HG02884 (cell line): ENCODE data around the gene ULK4.

ENCODE experiments used
- ATAC-seq: cut with Tn5 transposase; IDR thresholded peaks from one replicate; pipeline ENCODE4 v1.9.1; 2021; ENCODE audit warnings: mild to moderate bottlenecking, moderate library complexity; ENCODE audit not compliant: unreplicated experiment

The ULK4 gene

DNA sequence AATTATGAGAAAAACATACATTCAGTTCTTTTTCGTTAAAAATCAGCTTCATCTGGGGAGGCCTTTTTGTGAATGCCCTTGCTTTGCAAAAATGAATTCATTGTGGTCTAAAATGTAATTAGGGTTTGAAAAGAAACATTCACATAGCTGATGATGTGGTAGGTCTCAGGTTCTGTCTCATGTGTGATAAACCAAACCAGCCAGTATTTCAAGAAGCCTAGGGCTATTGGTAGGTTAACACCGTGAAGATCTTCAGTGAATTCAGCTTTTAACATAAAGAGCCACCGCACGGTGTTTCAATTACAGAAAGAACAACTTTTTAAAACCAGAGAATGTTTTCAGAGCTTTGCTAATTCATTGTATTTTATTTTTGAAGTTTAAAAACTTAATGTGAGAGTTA is 720.7 kb downstream of the ULK4 start:
- ATAC-seq = no peak

DNA sequence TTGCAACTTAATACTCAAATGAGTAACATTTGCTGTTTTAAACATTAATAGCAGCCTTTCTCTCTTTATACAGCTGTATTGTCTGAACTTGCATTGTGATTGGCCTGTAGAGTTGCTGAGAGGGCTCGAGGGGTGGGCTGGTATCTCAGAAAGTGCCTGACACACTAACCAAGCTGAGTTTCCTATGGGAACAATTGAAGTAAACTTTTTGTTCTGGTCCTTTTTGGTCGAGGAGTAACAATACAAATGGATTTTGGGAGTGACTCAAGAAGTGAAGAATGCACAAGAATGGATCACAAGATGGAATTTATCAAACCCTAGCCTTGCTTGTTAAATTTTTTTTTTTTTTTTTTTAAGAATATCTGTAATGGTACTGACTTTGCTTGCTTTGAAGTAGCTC is 722.3 kb downstream of the ULK4 start:
- ATAC-seq = no peak

DNA sequence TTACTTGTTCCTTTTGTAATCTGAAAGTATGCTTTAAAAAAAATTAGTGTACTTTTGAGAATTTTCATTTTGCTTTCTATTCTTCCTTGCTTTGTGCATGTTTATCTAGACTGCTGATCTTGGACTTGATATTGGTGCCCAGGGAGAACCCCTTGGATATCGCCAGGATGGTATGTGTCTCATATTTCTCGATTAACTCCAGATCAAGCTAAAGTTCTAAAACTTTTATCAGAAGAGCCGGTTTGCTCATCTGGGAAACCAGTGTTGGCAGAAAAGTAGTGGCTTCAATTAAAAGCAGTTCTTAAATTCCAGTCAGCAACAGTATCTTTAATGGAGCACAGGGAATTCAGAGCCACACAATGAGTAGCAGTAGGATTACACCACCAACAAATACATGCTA is 724.0 kb downstream of the ULK4 start:
- ATAC-seq = no peak

DNA sequence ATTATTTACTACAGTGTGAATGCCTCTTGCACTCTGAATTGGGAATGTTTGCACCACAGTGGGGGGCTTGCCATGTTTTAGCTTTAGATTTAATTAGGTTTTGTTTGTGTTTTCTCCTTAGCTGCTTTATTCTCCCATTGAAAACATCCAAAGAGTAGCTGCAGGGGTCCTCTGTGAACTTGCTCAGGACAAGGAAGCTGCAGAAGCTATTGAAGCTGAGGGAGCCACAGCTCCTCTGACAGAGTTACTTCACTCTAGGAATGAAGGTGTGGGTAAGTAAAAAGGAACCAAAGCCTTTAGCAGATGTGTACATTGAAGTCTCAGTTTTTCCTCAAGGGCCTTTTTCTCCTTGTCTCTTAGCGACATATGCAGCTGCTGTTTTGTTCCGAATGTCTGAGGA is 725.7 kb downstream of the ULK4 start:
- ATAC-seq = no peak

DNA sequence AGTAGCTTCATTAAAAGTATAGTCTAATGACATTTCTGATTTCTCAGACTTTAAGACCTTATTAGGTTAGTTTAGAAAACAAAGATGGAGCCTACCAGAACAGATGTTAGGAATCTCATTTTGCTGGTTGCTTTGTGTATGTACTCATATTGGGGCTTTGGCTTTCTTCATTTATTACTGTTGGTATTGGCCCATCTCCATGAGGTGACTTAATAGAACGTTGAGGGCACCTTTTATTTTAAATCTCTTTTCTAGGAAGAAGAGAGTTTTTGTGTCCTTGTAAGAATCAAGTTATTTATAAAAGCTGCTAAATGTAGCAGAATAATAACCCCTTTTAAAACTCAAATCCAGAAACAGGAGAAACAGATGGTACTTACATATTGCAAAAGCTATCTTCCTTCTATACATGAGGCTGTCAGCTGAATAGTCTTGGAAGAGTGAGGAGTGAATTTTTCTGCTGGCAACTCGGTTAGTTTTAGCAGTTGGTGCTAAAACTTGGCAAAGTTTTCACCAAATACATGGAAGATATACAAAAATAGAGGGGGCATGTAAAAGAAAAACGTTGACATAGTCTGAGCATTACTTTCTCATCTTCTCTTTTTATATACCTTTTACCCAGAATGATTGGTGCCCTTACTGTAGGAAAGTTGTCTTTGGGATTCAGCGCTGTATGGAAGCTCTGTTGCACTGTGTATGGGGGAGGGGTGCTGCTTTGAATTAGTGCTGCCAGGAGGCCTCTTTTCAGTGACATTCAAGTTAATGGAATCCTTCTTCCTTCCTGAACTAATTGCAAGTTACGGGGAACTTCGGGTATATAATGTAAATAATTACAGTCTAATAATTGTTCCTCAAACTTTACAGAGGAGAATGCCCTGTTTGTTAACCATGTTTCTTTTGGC is 726.8 kb downstream of the ULK4 start:
- no peak for ATAC-seq

DNA sequence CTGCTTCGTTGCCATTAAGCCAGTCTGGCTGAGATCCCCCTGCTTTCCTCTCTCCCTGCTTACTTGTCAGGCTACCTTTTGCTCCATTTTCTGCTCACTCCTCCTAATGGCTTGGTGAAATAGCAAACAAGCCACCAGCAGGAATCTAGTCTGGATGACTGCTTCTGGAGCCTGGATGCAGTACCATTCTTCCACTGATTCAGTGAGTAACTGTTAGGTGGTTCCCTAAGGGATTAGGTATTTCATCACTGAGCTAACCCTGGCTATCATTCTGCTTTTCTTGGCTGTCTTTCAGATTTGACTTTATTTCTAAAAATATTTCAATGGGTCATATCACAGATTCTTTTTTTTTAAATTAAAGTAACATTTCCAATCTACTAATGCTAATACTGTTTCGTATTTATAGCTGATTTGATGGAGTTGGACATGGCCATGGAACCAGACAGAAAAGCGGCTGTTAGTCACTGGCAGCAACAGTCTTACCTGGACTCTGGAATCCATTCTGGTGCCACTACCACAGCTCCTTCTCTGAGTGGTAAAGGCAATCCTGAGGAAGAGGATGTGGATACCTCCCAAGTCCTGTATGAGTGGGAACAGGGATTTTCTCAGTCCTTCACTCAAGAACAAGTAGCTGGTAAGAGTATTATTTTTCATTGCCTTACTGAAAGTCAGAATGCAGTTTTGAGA is 737.6 kb downstream of the ULK4 start:
- ATAC-seq = no peak

DNA sequence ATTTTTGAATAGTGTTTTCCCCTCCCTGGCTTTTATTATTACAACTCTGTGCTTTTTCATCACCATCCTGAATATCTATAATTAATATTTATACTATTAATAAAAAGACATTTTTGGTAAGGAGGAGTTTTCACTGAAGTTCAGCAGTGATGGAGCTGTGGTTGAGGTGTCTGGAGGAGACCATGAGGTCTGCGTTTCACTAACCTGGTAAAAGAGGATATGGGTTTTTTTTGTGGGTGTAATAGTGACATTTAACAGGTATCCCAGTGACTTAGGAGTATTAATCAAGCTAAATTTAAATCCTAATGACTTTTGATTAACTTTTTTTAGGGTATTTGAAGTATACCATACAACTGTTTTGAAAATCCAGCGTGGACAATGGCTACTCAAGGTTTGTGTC is 738.2 kb downstream of the ULK4 start:
- ATAC-seq = no peak

DNA sequence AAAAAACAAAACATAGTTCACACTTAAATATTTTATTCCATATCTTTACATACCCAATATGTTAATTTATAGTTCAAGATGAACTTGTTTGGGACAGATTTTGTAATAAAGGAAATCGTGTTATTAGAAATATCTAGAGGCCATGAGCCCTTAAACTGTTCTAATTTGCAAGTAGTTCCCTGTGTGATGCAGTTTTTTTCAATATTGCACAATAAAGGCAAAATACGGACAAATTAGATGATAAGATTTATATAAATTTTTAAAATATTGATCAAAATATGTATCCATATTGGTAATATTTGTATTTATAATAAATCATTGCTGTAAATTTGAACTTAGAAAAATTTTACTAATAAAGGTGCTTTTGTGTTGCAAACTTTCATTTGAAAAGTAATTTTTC is 738.8 kb downstream of the ULK4 start:
- no peak for ATAC-seq

DNA sequence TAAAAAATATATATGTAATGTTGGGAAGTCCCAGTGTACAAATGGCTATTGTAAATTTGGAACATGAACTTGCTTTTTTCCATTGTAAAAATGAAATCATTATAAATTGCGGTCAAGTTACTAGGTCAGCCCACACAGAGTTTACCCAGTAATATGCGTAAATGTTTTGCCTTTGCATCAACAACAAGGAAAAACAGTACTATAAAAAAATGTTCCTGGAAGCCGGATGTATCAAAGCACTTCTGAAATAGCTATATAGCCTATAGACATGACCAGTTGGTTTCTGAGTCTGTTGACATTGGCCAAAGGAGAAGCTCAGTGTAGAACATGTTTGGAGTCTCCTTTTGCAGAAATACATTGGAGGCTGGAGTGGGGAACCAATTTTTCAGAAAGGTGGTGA is 739.4 kb downstream of the ULK4 start:
- no peak for ATAC-seq

DNA sequence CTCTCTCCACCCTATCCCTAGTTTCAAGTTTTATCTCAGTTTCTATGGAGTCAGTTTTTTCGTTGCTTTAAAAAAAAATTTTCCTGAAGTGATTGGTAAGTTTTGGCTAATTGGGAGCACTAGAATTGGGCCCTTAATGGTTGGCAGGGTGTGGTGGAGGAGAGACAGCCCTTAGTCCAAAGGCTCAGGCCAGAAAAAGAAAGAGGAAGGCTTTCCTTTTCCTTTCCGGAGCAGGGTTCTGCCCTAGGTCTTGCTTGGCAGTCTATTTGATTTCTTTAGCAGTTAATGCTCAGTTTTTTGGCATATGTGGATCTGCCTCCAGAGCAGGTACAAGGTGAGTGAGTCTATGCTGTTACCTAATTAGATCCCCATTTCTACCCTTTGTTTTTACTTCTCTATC is 739.9 kb downstream of the ULK4 start:
- no peak for ATAC-seq

DNA sequence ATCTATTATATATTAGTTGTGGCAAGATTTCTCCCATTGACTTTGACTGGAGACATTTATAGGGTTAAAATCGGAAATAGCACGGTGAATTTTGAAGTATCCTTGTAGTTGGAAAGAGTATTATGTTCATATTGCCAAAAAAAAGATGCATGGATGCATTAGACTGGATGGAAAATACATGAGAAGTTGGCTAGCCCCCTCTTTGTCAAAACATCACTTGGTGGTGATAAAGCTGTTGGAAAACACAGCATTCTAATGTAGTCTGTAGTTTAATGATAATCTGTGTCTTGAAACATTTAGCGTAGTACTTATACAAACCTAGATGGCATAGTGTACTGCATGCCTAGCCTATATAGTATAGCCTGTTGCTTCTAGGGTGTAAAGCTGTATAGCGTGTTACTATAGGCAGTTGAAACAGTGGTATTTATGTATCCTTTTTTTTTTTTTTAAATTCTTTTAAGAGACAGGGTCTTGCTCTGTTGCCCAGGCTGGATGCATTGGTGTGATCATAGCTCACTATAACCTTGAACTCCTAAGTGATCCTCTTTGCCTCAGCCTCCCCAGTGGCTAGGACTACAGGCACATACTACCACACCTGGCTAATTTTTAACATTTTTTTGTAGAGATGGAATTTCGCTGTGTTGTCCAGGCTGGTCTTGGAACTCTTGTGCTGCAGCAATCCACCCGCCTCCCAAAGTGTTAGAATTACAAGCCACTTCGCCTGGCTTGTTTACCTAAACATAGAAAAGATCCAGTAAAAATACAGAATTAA is 740.8 kb downstream of the ULK4 start:
- no peak for ATAC-seq

DNA sequence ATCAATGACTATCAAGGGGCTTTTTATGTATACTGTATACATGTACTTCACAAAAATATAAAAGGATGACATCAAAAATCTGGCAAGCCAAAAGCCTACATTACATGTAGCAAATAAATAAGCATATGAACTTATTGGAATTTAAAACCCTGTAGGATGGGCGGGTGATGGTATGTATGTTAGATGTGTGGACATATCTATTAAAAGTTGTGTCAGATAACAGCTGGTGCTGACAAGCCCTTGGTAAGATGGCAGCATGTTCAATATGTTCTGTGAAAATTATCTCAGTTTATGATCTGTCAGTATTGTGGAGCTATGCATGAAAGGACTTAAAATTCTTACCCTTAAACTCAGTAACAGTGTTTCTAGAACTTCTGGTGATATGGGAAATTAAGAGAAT is 742.5 kb downstream of the ULK4 start:
- no peak for ATAC-seq

DNA sequence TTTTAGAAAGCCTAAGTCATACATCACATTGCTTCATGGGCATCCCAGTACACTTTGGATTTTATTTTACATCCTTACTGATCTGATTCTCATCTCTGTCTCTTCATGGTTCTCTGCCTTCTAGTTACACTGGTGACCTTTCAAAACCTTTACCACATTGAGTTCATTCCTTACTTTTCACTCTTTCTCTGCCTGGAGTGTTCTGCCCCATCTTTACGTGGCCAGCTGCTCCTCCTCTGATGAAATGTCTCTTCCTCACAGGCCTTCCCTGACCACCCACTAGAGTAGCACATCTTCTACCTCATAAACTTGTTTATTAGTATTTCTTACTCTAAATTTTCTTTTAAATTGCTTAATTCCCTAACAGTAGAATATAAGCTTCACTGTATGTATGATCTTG is 744.9 kb downstream of the ULK4 start:
- no peak for ATAC-seq

DNA sequence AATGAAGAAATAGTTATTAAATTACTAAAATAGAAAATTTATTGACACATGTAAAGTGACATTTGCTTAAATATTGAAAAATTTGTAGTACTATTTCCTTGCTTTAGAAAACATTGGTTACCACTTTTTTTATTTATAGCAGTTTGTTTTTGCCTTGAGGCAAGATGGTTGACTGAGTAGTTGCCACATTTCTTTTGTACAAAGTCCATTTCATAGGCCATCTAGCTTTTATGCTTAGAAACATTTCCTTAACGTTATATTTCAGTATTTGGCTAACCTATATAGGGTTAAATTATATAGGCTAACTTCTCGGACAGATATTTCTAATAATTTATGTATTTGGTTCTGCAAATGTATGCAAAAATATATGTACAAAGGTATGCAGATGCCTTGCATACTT is 745.5 kb downstream of the ULK4 start:
- ATAC-seq = no peak

DNA sequence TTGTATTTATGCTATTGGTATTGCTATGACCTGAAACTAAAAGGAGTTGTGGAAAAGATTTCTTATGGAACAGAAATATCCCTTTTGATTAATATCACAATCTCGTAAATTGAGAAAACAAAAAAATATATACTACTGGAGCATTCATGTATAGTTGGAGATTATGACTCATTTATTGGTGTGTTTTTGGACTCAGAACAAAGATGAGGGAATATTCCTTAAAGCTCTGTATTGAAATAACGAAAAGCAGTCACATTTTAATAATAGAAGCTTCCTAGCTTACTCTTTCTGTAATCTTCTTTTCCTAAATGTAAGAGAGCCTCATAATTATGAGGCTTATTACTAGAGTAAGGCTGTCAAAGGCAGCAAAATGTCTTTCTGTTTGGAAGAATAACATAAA is 748.3 kb downstream of the ULK4 start:
- no peak for ATAC-seq

DNA sequence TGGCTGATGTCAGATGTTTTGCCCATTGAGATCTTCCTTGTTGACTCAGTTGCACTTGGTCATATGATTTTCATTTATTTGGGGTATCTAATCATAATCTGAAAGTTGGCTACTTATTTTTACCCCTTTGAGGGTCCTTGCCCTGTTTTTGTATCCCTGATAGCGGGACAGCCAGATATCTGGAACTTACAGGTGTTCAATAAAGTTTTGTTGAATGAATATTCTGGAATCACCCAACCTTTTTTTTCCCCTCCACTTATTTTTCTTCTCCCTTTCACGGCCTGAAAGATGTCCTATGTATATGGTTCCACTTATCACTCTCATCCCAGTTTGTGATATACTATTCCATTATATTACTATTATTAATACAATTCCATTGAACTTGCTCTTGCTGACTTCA is 749.8 kb downstream of the ULK4 start:
- no peak for ATAC-seq

DNA sequence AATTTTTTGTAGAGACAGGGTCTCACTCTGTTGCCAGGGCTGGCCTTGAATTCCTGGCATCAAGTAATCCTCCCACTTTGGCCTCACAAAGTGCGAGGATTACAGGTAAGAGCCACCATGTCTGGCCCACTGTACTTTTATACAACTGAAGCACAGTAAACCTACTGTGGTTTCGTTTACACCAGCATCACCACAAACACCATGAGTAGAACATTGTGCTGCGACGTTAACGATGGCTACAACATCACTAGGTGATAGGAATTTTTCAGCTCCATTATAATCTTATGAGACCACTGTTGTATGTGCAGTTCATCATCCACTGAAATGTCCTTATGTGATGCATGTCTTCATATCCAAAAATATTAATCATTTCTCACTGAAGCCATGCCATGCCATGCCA is 750.9 kb downstream of the ULK4 start:
- ATAC-seq = no peak

DNA sequence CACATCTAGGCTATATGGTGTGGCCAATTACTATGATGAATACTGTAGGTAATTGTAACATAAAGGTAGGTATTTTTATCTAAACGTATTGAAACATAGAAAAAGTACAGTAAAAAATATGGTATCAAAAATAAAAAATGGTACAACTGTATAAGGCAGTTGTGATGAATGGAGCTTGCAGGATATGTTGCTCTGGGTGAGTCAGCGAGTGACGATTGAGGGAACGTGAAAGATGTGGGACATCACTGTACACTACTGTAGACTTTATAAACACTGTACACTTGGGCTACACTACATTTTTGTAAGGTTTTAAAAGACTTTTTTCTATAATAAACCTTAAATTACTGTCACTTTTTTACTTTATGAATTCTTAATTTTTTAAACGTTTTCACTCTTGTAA is 752.3 kb downstream of the ULK4 start:
- no peak for ATAC-seq

DNA sequence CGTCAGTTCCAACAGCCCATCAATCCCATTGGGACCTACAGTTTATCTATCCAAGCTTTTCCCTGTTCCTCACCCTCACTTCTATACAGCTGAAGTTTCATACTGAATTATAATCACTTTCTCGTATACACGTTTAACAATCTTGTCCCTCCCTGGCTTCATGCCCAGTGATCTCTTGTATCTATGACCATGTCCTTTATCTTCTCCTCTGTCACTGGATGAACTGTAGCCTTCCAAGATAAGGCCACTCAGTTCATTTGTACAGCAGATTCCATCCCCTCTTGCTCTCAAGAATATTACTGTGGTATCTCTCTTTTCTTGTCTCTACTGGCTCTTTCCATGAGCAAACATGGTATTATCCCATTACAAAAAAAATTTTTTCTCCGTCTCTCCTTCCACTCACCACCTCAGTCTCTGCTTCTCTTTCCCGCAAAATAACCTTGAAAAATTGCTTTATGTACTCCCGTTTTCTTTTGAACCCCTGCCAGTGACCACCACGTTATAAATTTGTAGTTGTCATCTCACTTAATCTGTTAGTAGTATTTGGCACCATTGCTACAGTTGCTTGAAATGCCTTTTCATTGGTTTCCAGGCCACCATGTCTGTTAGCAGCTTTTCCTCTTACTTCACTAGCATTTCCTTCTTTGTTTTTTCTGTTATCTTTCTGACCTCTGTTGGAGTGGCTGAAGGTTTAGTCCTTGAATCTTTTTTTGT is 753.2 kb downstream of the ULK4 start:
- ATAC-seq = no peak

DNA sequence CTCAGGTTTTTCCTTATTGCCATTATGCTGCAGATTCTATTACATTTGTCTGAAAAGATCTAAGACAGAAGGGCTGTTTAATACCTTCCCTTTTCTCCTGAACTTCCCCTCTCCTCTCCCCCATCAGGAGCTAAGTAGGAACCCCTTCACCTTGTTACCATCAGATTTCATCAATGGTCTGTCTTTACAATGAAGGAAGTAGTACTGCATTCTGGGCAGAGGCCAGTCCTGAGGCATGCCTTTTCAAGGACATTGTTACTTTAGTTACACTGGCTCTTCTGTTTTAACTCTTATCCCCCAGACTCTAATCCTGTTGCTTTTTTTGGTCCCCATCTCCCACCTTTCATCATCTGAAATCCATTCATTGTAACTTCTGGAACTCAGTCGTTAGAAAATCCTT is 754.5 kb downstream of the ULK4 start:
- no peak for ATAC-seq

DNA sequence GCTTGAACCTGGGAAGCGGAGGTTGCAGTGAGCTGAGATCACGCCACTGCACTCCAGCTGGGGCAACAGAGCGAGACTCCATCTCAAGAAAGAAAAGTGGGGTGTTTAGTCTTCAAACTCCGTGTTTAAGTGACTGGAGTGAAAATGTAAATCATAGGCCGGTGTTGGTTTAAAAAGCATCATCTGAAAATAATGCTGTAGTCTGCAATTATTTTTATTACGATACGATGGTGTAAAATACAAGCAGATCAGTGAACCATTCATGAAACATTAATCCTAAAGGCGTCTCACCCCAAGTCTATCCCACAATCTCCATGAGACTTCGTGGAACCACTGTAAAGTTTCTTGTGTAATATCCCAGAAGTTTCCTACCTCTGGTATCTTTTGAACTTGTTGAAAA is 756.3 kb downstream of the ULK4 start:
- ATAC-seq = no peak
